Daoy (cell line): Measurements from ENCODE around the gene TXNL1. TPM values are rescaled to one million over a fixed set of nuclear protein-coding genes. Genes with fewer than 3 reads are reported as not detected.
A peak's percentile ranks its signal among the peaks of the same experiment; 100 is the strongest.

Experiments
- DNase-seq: peaks from one replicate; pipeline ENCODE4 v3.0.0-alpha.2; 2015; ENCODE audit warnings: low read depth
- total RNA-seq: library from RNA; depleted of rRNA; stranded (reverse); fragments of >200 nt; shearing (Covaris generic); gene quantifications from 2 replicates; pipeline ENCODE4 v1.2.3, GENCODE V29; 2014; rRNA removed

Gene TXNL1
- total RNA-seq, 1 experiment from 2014 or later, result 83.0 TPM

DNA sequence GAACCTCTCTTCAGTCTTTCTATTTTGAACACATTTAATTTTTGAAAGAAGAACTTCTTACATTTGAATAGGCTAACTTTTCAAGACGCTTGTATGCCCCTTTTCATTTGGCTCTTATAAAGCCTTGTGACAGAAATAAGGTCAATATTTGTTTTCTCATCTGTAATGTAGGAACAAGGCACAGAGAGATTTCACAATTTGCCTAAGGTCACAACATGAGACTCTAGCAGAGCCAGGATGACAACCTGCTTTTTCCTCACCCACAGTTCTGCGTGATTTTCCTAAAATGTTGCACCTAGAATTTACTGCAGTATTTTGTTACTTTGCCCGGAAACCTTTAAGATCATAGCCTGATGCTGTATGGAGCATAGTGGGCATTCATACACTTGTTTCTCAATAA is 67.4 kb downstream of the TXNL1 start:
- no peak for DNase-seq

DNA sequence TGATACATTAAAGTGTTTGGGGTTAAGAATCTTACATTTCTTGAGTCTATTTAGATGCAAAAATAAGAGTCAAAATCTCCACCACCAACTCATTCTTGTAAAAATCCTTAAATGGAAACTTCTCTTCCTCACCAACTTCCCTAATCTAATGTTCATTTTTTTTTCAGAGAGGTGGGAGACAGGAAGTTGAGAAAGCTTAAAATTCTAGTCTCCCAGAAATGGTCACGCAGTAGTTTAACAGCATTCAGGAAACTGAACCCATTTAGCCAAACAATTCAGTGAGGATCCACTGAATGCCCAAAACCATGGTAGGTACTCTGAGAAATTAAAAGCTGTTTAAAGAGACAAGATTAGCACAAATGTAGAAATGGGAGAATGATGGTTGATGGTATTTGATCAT is 69.0 kb downstream of the TXNL1 start:
- DNase-seq, result no peak

DNA sequence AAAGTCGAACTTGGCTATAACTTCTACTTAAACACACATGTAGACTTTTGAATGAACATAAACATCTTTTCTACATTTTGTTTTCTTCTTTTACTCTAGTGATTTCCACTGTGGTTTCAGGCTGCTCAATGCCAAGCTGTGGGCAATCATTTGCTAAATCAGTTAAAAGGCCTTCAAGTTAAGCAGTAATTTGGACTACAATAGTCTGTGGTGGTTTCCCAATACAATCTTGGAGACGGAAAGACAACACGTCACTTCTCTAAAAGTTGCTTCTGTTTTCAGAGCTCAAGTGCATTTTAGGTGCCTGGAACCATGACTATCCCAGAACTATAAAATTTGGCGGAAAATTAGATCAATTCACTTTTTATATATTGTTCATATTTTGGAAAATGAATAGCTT is 69.4 kb downstream of the TXNL1 start:
- no peak for DNase-seq

DNA sequence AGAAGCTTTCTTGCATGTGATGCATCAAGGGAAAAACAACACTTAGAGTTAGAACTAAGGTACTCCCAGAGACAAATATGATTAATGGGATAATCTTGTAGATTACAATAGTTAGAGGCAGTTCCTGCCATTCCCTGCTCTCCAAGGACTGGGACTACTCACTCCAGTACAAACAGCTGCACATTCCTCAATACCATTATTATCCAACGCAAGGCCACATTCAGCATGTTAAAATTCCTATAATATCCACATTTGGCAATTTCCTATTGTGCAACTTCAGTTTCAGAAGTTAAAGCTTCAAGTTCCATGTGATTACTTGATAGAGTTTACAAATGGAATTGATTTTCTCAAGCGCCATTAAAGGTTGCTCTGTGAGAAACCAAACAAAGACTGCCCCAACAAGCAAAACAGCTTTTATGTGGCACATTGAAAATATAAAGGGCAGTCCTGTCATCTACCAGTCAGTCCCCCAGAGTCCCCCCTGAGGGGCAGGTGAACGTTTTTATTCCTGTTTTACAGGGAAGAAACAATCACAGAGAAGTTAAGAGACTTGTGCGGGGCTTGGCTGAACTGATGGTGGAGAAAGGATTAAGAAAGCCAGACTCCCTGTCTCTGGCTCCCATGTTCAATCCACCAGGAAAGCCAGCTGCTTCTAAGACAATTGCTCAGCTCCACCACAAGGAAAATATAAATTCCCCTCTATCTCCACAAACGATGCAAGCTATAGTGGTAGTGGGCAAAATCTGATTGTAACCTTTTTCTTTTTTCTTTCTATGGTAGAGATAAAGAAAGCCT is 72.6 kb downstream of the TXNL1 start:
- DNase-seq, result no peak

DNA sequence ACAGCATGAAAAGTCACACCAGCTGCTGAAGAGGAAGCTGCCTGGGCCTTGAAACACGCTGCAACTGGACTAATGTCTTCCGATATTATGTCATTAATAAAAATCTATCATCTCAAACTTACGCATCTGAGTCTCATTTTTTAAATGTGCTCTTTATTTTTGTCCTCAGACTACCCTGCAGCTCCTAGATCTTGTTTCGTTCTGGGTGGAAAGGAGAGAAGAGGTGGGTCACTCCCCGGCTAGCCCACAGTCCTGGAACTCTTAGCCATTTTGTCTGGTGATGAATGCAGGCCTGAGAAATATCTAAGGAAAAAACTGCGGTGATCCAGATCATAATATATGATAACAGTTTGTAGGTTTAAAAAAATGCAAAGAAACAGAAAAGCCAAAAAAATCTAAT is 73.3 kb downstream of the TXNL1 start:
- DNase-seq, result no peak

DNA sequence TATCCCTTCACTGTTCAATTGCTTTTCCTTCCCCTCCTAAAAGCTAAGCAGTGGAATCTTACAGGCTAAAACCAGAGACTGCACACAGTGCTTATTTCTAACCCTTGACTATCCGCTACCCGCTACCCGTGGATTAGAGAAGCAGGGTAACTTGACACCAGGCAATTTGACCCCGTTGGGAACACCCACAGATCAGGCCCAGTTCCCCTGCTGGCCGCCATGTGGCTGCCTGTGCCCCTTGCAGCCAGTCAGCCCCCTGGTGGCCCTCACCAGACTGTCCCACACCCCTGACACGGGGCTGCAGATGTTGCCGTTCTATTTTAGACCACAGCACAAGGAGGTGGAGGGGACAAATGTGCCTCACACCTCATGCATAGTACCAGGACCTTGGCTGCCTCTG is 74.8 kb downstream of the TXNL1 start:
- peak; percentile 53 for DNase-seq

DNA sequence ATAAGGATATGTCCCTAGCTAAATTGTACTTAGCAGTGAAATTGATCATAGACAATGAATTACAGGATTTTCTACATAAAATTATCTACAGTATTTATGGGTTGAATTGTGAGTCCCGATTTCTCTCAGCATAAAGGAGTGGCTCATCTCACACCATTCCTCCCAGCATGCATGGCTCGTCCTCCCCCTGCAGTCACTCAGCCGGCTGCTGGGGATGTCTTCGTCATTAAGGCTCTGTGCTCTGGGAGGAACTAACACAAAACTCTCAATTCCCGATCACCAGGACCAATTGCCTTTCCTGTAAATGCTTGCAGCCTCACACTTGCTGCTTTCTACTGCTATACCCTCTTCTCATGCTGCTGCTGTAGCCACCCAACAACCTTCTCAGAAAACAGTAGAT is 75.9 kb downstream of the TXNL1 start:
- DNase-seq, result no peak

DNA sequence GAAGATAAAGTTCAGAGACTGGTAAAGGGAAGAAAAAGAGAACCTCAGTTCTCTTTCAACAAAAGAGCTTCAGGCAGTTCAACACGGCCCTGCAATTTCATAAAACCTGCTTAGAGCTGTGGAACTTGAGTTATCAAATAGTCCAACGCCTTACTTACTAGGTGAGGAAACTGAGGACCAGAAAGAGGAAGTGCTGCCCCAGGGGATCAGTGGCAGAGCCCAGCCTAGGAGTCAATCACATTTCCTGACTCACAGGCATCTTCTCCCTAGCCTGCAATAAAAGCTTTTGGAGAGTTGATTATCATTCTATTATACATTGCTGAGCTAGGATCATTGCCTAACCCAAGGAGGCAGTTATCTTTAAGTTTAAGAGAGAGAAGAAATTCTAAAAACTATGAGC is 77.4 kb downstream of the TXNL1 start:
- no peak for DNase-seq

DNA sequence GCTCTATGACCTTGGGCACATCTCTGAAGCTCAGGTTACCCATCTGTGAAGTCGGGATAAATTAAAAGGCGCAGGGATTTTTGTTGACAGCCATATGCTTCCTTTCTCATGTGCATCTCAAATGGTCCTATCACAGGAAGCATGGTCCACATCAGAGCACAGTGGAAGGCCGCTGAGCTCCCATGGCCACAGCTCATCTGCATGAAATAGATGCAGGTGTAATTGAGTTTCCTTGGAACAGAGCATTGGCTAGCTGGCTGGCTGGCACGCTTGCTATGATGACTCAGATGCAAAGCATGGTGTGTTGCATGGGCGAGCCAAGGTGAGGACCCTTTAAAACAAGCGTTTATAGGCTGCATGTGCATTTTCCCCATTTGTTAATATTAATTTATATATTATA is 79.3 kb downstream of the TXNL1 start:
- peak; percentile 15 for DNase-seq

DNA sequence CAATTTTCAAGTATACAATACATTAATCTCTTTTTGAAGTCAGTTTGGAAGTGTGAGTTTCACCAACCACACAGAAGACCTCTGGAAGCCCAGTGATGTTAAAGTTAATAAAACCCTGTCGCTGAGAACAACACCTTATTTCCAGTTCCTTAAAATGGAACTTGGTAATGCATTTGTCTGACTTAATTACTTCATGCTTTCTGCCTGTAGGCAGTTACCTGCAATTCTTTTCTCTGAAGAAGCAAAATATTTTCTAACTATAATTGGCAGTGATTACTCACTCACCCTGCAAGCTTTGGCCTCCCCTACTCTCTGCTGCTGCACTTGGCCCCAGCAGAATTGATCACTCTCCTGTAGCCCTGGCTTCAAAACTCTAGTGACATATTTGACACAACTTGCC is 81.5 kb downstream of the TXNL1 start:
- DNase-seq, result no peak

DNA sequence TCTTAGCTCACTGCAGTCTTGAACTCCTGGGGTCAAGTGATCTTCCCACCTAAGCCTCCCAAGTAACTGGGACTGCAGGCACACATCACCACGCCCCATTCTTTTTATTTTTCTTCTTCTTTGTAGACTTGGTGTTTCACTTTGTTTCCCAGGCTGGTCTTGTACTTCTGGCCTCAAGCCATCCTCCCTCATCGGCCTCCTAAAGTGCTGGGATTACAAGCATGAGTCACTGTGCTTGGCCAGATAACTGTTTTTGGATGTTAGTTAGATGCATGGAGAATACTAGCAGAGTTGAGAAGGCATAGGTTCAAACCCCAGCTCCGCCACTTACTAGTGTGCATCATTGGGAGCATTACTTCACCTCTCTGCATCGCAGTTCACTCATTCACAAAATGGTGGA is 88.3 kb downstream of the TXNL1 start:
- DNase-seq, result peak; percentile 51

Other genes with a start within 250 kb of the TXNL1 start
- 5.1 and 5.8 TPM in 2 replicates for gene WDR7, start 12.8 kb upstream of the TXNL1 start, total RNA-seq